H1 (cell line): ENCODE results near the gene GDF3. TPM values are rescaled to one million over a fixed set of nuclear protein-coding genes. Genes with fewer than 3 reads are reported as not detected.

ENCODE experiments used
- CTCF ChIA-PET: fragments of 300-600 bp; sonication (Branson Sonifier 250); formaldehyde crosslinking; loops from one replicate; lab custom pipeline; 2021; ENCODE audit not compliant: partially characterized antibody; lab: Charles Lee
- POLR2A ChIA-PET: fragments of 300-600 bp; sonication (Branson Sonifier 250); formaldehyde crosslinking; loops from one replicate; lab custom pipeline; 2021; ENCODE audit warnings: inconsistent platforms; ENCODE audit not compliant: partially characterized antibody; lab: Charles Lee
- DNase-seq, 2 experiments: peaks; one replicate each; pipeline versions ENCODE4 v3.0.0 to v3.0.0-alpha.2; 2010 to 2022; ENCODE audit warnings: low spot score in 2 of 2, low read depth in 1 of 2, mixed read lengths in 1 of 2
- FAIRE-seq: peaks from 2 replicates; lab custom pipeline; 2011; peaks lifted over from hg19 to GRCh38; lab: Jason Lieb, UNC
- H2AFZ ChIP-seq: 2 replicates; pipeline ENCODE4 v1.8.1; 2012; ENCODE audit warnings: low read length, inconsistent platforms
- H2AK5ac ChIP-seq: 2 replicates; pipeline ENCODE4 v1.6.1; 2013; ENCODE audit warnings: low read depth, low read length
- H2BK120ac ChIP-seq: replicated peaks from 2 replicates; pipeline ENCODE3; 2013; ENCODE audit warnings: low read depth, low read length, inconsistent platforms
- H2BK12ac ChIP-seq: 2 replicates; pipeline ENCODE4 v1.6.1; 2013; ENCODE audit warnings: low read depth, low read length
- H2BK15ac ChIP-seq: 2 replicates; pipeline ENCODE4 v1.6.1; 2013; ENCODE audit warnings: low read length
- H2BK20ac ChIP-seq: 2 replicates; pipeline ENCODE4 v1.6.1; 2013; ENCODE audit warnings: low read length
- H2BK5ac ChIP-seq: 2 replicates; pipeline ENCODE4 v1.6.1; 2013; ENCODE audit warnings: low read depth, low read length
- H3K14ac ChIP-seq: 2 replicates; pipeline ENCODE4 v1.6.1; 2013; ENCODE audit warnings: inconsistent platforms; ENCODE audit not compliant: insufficient read length
- H3K18ac ChIP-seq: 2 replicates; pipeline ENCODE4 v1.6.1; 2013; ENCODE audit warnings: low read length; ENCODE audit errors: extremely low read depth
- H3K23ac ChIP-seq: 2 replicates; pipeline ENCODE4 v1.6.1; 2013; ENCODE audit warnings: inconsistent platforms; ENCODE audit not compliant: insufficient read length
- H3K23me2 ChIP-seq: 2 replicates; pipeline ENCODE4 v1.6.1; 2013; ENCODE audit warnings: low read depth, low read length
- H3K27ac ChIP-seq: 2 replicates; pipeline ENCODE4 v1.6.1; 2011; ENCODE audit warnings: low read depth, low read length, inconsistent platforms
- H3K27me3 ChIP-seq, 4 experiments: replicated peaks in 1 of 4; 1 replicate in 1 of 4; 2 replicates in 3 of 4; pipeline versions ENCODE4 v1.6.1 to v1.8.1; 2011 to 2013; ENCODE audit warnings: low read length in 3 of 4, mild to moderate bottlenecking in 3 of 4, inconsistent platforms in 2 of 4, mixed read lengths in 2 of 4, moderate library complexity in 1 of 4; ENCODE audit not compliant: control insufficient read depth in 3 of 4, insufficient read depth in 3 of 4; ENCODE audit errors: extremely low read depth in 1 of 4
- H3K36me3 ChIP-seq, 4 experiments: 2 replicates each; pipeline versions ENCODE4 v1.6.1 to v1.8.1; 2011 to 2013; ENCODE audit warnings: mild to moderate bottlenecking in 4 of 4, low read length in 3 of 4, moderate library complexity in 2 of 4, control low read depth in 1 of 4, inconsistent platforms in 1 of 4; ENCODE audit not compliant: insufficient read depth in 4 of 4, control insufficient read depth in 2 of 4
- H3K4ac ChIP-seq: replicated peaks from 2 replicates; pipeline ENCODE3; 2013; ENCODE audit warnings: low read length, low read depth, mixed read lengths, inconsistent platforms; ENCODE audit not compliant: insufficient read length
- H3K4me1 ChIP-seq, 4 experiments: replicated peaks in 1 of 4; 1 replicate in 1 of 4; 2 replicates in 3 of 4; pipeline versions ENCODE4 v1.6.1 to v1.8.1; 2011 to 2013; ENCODE audit warnings: low read length in 3 of 4, inconsistent platforms in 2 of 4, mixed read lengths in 1 of 4; ENCODE audit not compliant: insufficient read depth in 4 of 4, control insufficient read depth in 3 of 4
- H3K4me2 ChIP-seq, 2 experiments: 2 replicates each; pipeline versions ENCODE4 v1.6.1 to v1.8.1; 2011 to 2013; ENCODE audit warnings: low read depth in 2 of 2, low read length in 2 of 2, control low read depth in 1 of 2, inconsistent platforms in 1 of 2, mild to moderate bottlenecking in 1 of 2; ENCODE audit not compliant: insufficient read depth in 1 of 2
- H3K4me3 ChIP-seq, 4 experiments: fragments of 200-600, 300-600 bp in 1 of 4; sonication (generic), shearing (Covaris generic), sonication (Bioruptor Twin) in 1 of 4; 2 replicates each; pipeline versions ENCODE4 v1.5.1 to v1.8.1; 2011 to 2016; ENCODE audit warnings: low read length in 4 of 4, low read depth in 3 of 4, control low read depth in 2 of 4, inconsistent platforms in 2 of 4, mild to moderate bottlenecking in 2 of 4, mixed read lengths in 1 of 4, moderate library complexity in 1 of 4; ENCODE audit not compliant: insufficient read depth in 2 of 4; ENCODE audit errors: extremely low read depth in 1 of 4
- H3K56ac ChIP-seq: replicated peaks from 2 replicates; pipeline ENCODE3; 2013; ENCODE audit warnings: low read depth, mild to moderate bottlenecking, mixed read lengths, low read length, inconsistent platforms; ENCODE audit not compliant: insufficient read length
- H3K79me1 ChIP-seq: 2 replicates; pipeline ENCODE4 v1.6.1; 2013; ENCODE audit warnings: low read depth, low read length, control low read depth
- H3K79me2 ChIP-seq, 2 experiments: 2 replicates each; pipeline versions ENCODE4 v1.6.1 to v1.8.1; 2012 to 2013; ENCODE audit warnings: low read length in 2 of 2, mild to moderate bottlenecking in 2 of 2, inconsistent platforms in 1 of 2; ENCODE audit not compliant: insufficient read depth in 2 of 2, control insufficient read depth in 1 of 2
- H3K9ac ChIP-seq, 4 experiments: replicated peaks in 1 of 4; 1 replicate in 1 of 4; 2 replicates in 3 of 4; pipeline versions ENCODE4 v1.6.1 to v1.8.1; 2011 to 2013; ENCODE audit warnings: low read depth in 3 of 4, low read length in 3 of 4, control low read depth in 2 of 4, mild to moderate bottlenecking in 2 of 4, moderate library complexity in 2 of 4, inconsistent platforms in 1 of 4; ENCODE audit errors: extremely low read depth in 1 of 4
- H3K9me3 ChIP-seq, 2 experiments: 2 replicates each; pipeline versions ENCODE4 v1.6.1 to v1.8.1; 2012 to 2013; ENCODE audit warnings: mild to moderate bottlenecking in 2 of 2, moderate library complexity in 2 of 2, control low read depth in 1 of 2, inconsistent platforms in 1 of 2, low read depth in 1 of 2, low read length in 1 of 2, mixed read lengths in 1 of 2; ENCODE audit not compliant: insufficient read depth in 2 of 2
- H4K20me1 ChIP-seq, 2 experiments: replicated peaks in 1 of 2; 2 replicates each; pipeline versions ENCODE3 to v1.8.1; 2011 to 2013; ENCODE audit warnings: inconsistent platforms in 2 of 2, low read length in 2 of 2, mild to moderate bottlenecking in 1 of 2; ENCODE audit not compliant: insufficient read depth in 2 of 2, control insufficient read depth in 1 of 2
- H4K5ac ChIP-seq: 2 replicates; pipeline ENCODE4 v1.6.1; 2013; ENCODE audit warnings: low read length, low read depth, mixed read lengths, inconsistent platforms; ENCODE audit not compliant: insufficient read length
- H4K8ac ChIP-seq: 2 replicates; pipeline ENCODE4 v1.8.0; 2013; ENCODE audit warnings: mild to moderate bottlenecking, moderate library complexity, low read length, inconsistent platforms; ENCODE audit not compliant: insufficient read depth; ENCODE audit errors: extremely low read depth
- H4K91ac ChIP-seq: replicated peaks from 2 replicates; pipeline ENCODE3; 2013; ENCODE audit warnings: low read length, mixed read lengths, inconsistent platforms; ENCODE audit not compliant: insufficient read length
- FOSL1 ChIP-seq: IDR thresholded peaks from 2 replicates; pipeline ENCODE4 v1.6.1; 2011; ENCODE audit warnings: mild to moderate bottlenecking, low read depth, low read length, moderate library complexity; ENCODE audit not compliant: insufficient read depth
- JUND ChIP-seq: IDR thresholded peaks from 2 replicates; pipeline ENCODE4 v1.6.1; 2011; ENCODE audit warnings: mild to moderate bottlenecking, improper control_type of control experiment, low read length
- RFX5 ChIP-seq: IDR thresholded peaks from 2 replicates; pipeline ENCODE4 v1.6.1; 2011; ENCODE audit warnings: low read depth, low read length, improper control_type of control experiment, borderline replicate concordance
- SIRT6 ChIP-seq: IDR thresholded peaks from one replicate; pipeline ENCODE4 v1.7.1; 2012; ENCODE audit warnings: low read length, inconsistent platforms
- WGBS, 2 experiments: shearing (Covaris generic) in 1 of 2; methylation state at CpG; one replicate each; pipeline versions ENCODE4 v1.1.6 to v1.1.7; 2013 to 2015; ENCODE audit warnings: low lambda C conversion rate in 2 of 2, mixed read lengths in 2 of 2, inconsistent platforms in 1 of 2, low coverage in 1 of 2, missing lambda C conversion rate in 1 of 2; ENCODE audit not compliant: insufficient replicate concordance in 2 of 2, insufficient coverage in 1 of 2, insufficient read length in 1 of 2; ENCODE audit errors: extremely low coverage in 1 of 2, missing lambda C conversion rate in 1 of 2; 5-methylcytosine and 5-hydroxymethylcytosine counted together
- polyA plus RNA-seq, 7 experiments: library from polyadenylated mRNA; depleted of rRNA in 3 of 7; stranded (reverse) in 5 of 7; unstranded in 2 of 7; fragments of >200 nt in 5 of 7; fragments of 200-250 nt in 2 of 7; gene quantifications; 1 replicate in 5 of 7; 2 replicates in 1 of 7; 4 replicates in 1 of 7; pipeline versions ENCODE4 v1.2.1 to v1.2.3, GENCODE V29; 2011 to 2013; ENCODE audit warnings: missing spikeins in 2 of 7, mixed read lengths in 2 of 7
- total RNA-seq: library from RNA; stranded (reverse); fragmentation: NEBNext Ultra II Directional; extraction: Animal tissue kit (Norgen Biotek cat#: 25700); gene quantifications from 2 replicates; pipeline ENCODE4 v1.2.1, GENCODE V29; 2021
- TF ChIP-seq, protein P1 (sequence below): IDR thresholded peaks from 2 replicates; pipeline ENCODE4 v1.6.1; 2011; ENCODE audit warnings: low read depth, mild to moderate bottlenecking, low read length; ENCODE audit not compliant: insufficient read depth

GDF3 gene
- total and polyA plus RNA-seq, 2 of the 8 experiments (the other 6 are each of a cell fraction or from before 2014, with no cell fraction given): 4.3 to 16.8 TPM

DNA sequence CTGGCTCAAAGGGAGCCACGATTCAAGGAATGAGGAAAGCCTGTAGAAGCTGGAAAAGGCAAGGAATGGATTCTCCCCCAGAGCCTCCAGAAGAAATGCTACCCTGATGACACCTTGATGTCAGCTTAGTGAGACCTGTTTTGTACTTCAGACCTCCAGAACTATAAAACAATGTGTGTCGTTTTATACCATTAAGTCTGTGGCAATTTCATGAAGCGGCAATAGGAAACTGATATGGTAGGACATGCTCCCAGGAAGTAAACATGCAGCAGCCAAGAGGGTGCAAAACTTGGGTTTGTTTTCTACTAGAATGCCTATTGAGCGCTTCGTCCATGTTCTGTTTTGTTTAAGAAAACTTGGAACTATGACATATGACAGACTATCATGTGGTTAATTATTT is 27.4 kb downstream of the GDF3 start:
- Histone ChIP-seq H3K79me1 (no peaks in the 10 kb centered on the region), H3K23ac (no peak overlapping the region), H3K23me2 (no peaks in the 10 kb centered on the region), H2BK20ac (no peak overlapping the region), H4K20me1 (no peaks in the 10 kb centered on the region), H3K79me2 (no peaks in the 10 kb centered on the region), H3K27ac (no peak overlapping the region), H3K56ac (no peak overlapping the region), H2BK15ac (no peak overlapping the region), H3K14ac (no peak overlapping the region), H3K4ac (no peak overlapping the region), H3K4me1 (no peaks in the 10 kb centered on the region), H2BK120ac (no peak overlapping the region), H3K4me3 (no peak overlapping the region), H3K9ac (no peak overlapping the region), H3K9me3 (no peaks in the 10 kb centered on the region), H2BK12ac (no peak overlapping the region), H3K27me3 (no peaks in the 10 kb centered on the region), H2AK5ac (no peak overlapping the region), H4K8ac (no peak overlapping the region), H3K36me3 (no peaks in the 10 kb centered on the region), H2BK5ac (no peak overlapping the region), H3K18ac (no peak overlapping the region), H4K91ac (no peak overlapping the region), H3K4me2 (no peak overlapping the region), H4K5ac (no peak overlapping the region), H2AFZ (no peak overlapping the region)
- DNase-seq (no peak), FAIRE-seq (no peak)
- POLR2A ChIA-PET: interaction anchor here (0.6 kb wide), 1 partner anchor 12 kb away, joined by 4 read pairs; no protein-coding TSS in a partner anchor
- WGBS, 2 experiments: 90% methylated on average over 5 of the region's 5 CpGs; no CpG with 5 or more reads in 1 of the 2 experiments
- CTCF ChIA-PET: interaction anchor here (0.7 to 3.7 kb wide), 12 partner anchors 9 to 251 kb away, joined by 3 to 23 read pairs (median 4); partner anchors contain the start of gene GDF3
- TF ChIP-seq JUND (no peak), FOSL1 (no peak), SIRT6 (no peak), RFX5 (no peak)
- TF ChIP-seq, protein P1, sequence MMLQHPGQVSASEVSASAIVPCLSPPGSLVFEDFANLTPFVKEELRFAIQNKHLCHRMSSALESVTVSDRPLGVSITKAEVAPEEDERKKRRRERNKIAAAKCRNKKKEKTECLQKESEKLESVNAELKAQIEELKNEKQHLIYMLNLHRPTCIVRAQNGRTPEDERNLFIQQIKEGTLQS: no peak
